Nephron (organoid): ENCODE results near the gene POC1A.
"Not testable (repeated sequence)": the region's sequence is repeated elsewhere in the genome, so short reads cannot be mapped to it uniquely, and the experiment has no call there.

Source experiments
- H3K27ac Mint-ChIP-seq, 3 experiments: 2 replicates each; pipeline ENCODE4 v1.8.0; 2020; ENCODE audit warnings: mixed read lengths in 3 of 3, mild to moderate bottlenecking in 2 of 3, moderate library complexity in 1 of 3
- H3K27me3 Mint-ChIP-seq: 2 replicates; pipeline ENCODE4 v1.8.0; 2021; ENCODE audit warnings: low read depth, mild to moderate bottlenecking, moderate library complexity, mixed read lengths
- H3K36me3 Mint-ChIP-seq: 2 replicates; pipeline ENCODE4 v1.8.0; 2020; ENCODE audit warnings: low read depth, mixed read lengths
- H3K4me1 Mint-ChIP-seq: 2 replicates; pipeline ENCODE4 v1.8.0; 2020; ENCODE audit warnings: mixed read lengths
- H3K4me3 Mint-ChIP-seq, 3 experiments: 2 replicates each; pipeline ENCODE4 v1.8.0; 2020; ENCODE audit warnings: mild to moderate bottlenecking in 3 of 3, mixed read lengths in 3 of 3, moderate library complexity in 2 of 3
- H3K9me3 Mint-ChIP-seq: 2 replicates; pipeline ENCODE4 v1.8.0; 2020; ENCODE audit warnings: mixed read lengths
- TF ChIP-seq, protein P1 (sequence below), 3 experiments: fragments of 200-600 bp; sonication (generic); IDR thresholded peaks; one replicate each; pipeline ENCODE4 v1.5.0; 2021; ENCODE audit warnings: antibody characterized with exemption in 3 of 3; ENCODE audit not compliant: unreplicated experiment in 3 of 3

POC1A gene

DNA sequence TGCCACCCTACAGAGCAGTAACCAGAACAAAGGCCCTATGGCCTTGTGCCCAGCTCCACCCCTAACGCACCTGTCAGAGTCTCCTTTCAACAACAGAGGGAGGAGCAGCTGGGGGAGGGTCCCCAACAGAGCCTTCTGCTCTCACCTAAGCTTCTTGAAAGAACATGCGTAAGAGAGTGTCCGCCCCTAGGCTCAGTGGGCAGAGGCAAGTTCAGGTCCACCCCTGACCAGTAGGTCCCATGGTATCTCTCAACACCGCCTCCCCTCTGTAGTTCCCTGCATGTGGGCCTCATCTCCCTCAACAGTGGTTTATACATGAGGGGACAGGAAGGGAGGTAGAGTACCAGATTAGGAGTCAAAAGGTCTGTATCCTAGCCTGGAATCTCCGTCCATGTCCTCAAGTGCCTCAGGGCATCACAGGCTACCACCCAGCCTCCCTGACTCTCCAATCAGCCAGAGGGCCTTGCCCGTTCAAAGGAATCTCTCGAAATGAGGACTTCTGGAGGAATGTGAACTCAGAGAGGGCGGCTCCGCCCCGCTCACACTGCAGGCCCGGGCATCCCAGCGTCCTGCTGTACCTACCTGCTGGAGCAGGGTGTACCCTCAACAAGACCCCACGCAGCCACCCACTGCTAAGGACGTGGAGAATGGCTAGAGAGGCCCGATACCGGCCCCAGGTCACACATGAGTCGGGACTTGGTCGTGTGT lies 680 bp downstream of the POC1A start:
- Mint-ChIP-seq H3K4me3 (peak overlapping the region; percentile 92 to 95 (median 94)), H3K27ac (no peak overlapping the region), H3K4me1 (peaks cover 16% of the 10 kb centered on the region), H3K27me3 (no peaks in the 10 kb centered on the region), H3K36me3 (no peaks in the 10 kb centered on the region), H3K9me3 (no peaks in the 10 kb centered on the region)
- TF ChIP-seq, protein P1, sequence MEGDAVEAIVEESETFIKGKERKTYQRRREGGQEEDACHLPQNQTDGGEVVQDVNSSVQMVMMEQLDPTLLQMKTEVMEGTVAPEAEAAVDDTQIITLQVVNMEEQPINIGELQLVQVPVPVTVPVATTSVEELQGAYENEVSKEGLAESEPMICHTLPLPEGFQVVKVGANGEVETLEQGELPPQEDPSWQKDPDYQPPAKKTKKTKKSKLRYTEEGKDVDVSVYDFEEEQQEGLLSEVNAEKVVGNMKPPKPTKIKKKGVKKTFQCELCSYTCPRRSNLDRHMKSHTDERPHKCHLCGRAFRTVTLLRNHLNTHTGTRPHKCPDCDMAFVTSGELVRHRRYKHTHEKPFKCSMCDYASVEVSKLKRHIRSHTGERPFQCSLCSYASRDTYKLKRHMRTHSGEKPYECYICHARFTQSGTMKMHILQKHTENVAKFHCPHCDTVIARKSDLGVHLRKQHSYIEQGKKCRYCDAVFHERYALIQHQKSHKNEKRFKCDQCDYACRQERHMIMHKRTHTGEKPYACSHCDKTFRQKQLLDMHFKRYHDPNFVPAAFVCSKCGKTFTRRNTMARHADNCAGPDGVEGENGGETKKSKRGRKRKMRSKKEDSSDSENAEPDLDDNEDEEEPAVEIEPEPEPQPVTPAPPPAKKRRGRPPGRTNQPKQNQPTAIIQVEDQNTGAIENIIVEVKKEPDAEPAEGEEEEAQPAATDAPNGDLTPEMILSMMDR (IDR thresholded peaks at IDR 0.05; ENCODE audit: unreplicated experiment in 3 of 3): no peak

DNA sequence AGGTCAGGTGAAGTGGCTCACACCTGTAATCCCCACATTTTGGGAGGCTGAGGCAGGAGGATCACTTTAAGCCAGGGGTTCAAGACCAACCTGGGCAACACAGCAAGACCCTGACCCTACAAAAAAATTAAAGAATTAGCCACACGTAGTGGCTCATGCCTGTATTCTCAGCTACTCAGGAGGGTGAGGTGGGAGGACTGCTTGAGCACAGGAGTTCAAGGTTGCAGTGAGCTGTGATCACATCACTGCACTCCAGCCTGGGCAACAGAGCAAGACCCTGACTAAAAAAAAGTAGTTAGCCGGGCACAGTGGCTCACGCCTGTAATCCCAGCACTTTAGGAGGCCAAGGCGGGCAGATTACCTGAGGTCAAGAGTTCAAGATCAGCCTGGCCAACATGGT lies 2.2 kb downstream of the POC1A start:
- H3K4me1 Mint-ChIP-seq: peaks cover 16% of the 10 kb centered on the region
- H3K36me3 Mint-ChIP-seq, H3K27me3 Mint-ChIP-seq, H3K27ac Mint-ChIP-seq, H3K9me3 Mint-ChIP-seq: not testable (repeated sequence)
- H3K4me3 Mint-ChIP-seq: peak overlapping the region in 2 of 3 experiments; percentile 19 to 36

DNA sequence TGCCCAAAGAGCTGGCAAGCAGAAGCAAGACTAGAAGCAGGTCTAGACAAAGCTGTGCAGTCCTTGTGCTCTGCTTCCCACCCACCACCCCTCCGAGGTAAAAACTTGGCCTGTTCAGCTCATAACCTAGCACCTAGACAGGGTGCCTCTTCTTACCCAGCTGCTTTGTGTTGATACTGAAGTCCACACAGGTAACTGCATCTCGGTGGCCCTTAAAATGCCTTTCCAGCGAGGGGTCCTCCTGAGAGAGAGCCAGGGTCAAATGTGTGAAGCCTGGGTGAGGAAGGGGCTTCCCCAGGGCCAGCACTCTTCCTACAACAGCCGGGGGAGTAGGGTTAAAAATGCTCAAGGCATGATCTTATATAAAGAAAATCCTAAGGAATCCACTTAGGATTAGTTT lies 3.4 kb downstream of the POC1A start:
- H3K27ac Mint-ChIP-seq: no peak overlapping the region
- TF ChIP-seq, protein P1 (IDR thresholded peaks at IDR 0.05; ENCODE audit: unreplicated experiment in 3 of 3): no peak

DNA sequence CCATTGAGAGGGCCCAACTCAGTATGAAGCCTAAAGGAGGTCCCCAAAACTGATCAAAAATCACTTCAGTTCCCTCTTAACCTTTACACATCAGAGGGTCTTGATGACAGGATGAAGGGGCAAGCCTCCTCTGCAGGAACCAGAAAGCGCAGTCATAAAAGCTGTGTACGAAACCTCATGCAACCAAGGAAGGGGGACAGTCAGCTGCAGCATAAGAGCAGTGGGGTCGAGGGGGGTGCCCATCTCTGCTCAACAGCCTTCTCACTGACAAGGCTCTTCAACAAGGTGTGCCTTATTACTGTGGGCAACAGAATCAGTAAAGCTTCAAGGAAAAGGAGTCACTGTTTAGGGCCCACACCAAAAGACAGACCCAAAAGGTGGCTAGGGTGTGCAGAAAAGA lies 3.9 kb downstream of the POC1A start:
- H3K4me1 Mint-ChIP-seq: peaks cover 16% of the 10 kb centered on the region
- no peak overlapping the region for H3K4me3 Mint-ChIP-seq
- no peak overlapping the region for H3K27ac Mint-ChIP-seq
- no peaks in the 10 kb centered on the region for H3K27me3 Mint-ChIP-seq
- H3K36me3 Mint-ChIP-seq: no peaks in the 10 kb centered on the region
- no peaks in the 10 kb centered on the region for H3K9me3 Mint-ChIP-seq
- TF ChIP-seq, protein P1 (IDR thresholded peaks at IDR 0.05; ENCODE audit: unreplicated experiment in 3 of 3): no peak

More for the DNA sequence above, 3.4 kb downstream of the POC1A start:
- H3K4me3 Mint-ChIP-seq: no peak overlapping the region
- no peaks in the 10 kb centered on the region for H3K36me3 Mint-ChIP-seq
- H3K9me3 Mint-ChIP-seq: no peaks in the 10 kb centered on the region
- no peaks in the 10 kb centered on the region for H3K27me3 Mint-ChIP-seq
- H3K4me1 Mint-ChIP-seq: peaks cover 16% of the 10 kb centered on the region

DNA sequence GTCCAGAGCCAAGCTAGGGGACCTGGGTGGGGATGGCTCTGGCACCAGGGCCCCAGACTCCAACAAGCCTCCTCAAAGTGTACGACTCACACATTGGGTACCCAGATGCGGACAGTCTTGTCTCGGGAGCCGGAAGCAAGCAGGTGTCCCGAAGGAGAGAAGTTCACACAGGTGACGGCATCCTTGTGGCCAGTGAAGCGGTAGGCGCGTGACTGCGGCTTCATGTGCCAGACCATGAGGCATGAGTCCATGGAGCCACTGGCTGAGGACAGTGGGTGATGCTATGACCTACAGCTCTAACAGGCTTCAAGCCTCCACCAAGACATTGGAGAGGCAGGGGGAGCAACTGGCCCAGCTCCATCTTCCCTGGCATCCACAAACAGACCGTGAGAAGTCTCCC lies 4.5 kb downstream of the POC1A start:
- no peaks in the 10 kb centered on the region for H3K27me3 Mint-ChIP-seq
- TF ChIP-seq, protein P1 (IDR thresholded peaks at IDR 0.05; ENCODE audit: unreplicated experiment in 3 of 3): no peak
- H3K4me3 Mint-ChIP-seq: no peak overlapping the region
- H3K4me1 Mint-ChIP-seq: peaks cover 14% of the 10 kb centered on the region
- H3K9me3 Mint-ChIP-seq: no peaks in the 10 kb centered on the region
- H3K36me3 Mint-ChIP-seq: no peaks in the 10 kb centered on the region
- H3K27ac Mint-ChIP-seq: no peak overlapping the region

DNA sequence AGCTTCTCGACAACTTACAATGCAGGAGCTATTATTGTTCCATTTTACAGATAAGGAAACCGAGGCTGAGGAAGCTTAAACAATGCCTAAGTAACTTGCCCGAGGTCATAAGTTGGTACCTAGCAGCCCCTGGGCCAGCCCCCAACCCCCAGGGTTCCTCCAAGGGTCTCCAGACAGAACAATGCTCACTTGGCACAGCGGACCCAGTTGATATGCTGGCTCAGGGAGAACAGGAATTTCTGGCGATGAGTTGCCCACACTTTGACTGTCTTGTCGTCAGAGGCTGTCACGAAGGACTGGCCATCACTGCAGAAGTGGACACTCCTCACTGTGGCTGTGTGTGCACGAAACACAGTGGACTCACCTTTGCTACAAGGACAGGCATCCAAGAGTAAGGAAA lies 5.2 kb downstream of the POC1A start:
- H3K9me3 Mint-ChIP-seq: no peaks in the 10 kb centered on the region
- TF ChIP-seq, protein P1 (IDR thresholded peaks at IDR 0.05; ENCODE audit: unreplicated experiment in 3 of 3): no peak
- no peaks in the 10 kb centered on the region for H3K27me3 Mint-ChIP-seq
- H3K4me1 Mint-ChIP-seq: peaks cover 12% of the 10 kb centered on the region
- H3K36me3 Mint-ChIP-seq: no peaks in the 10 kb centered on the region
- no peak overlapping the region for H3K27ac Mint-ChIP-seq
- H3K4me3 Mint-ChIP-seq: no peak overlapping the region
